Vagina (tissue), 2 donors: Measurements from ENCODE around the gene EDN3. TPM values are rescaled to one million over a fixed set of nuclear protein-coding genes. Genes with fewer than 3 reads are reported as not detected.

Experiments used
- DNase-seq, 2 donors: peaks; one replicate each; pipeline ENCODE4 v3.0.0-alpha.2; 2017; ENCODE audit errors: extremely low spot score in 2 of 2
- H3K27ac ChIP-seq: fragments of 200-600 bp; sonication (generic); one replicate; pipeline ENCODE4 v1.5.1; 2019
- H3K27me3 ChIP-seq: fragments of 200-600 bp; sonication (generic); one replicate; pipeline ENCODE4 v1.5.1; 2019
- H3K36me3 ChIP-seq, 2 donors: fragments of 200-600 bp; sonication (generic); one replicate each; pipeline ENCODE4 v1.5.1; 2017 to 2019
- H3K4me1 ChIP-seq: fragments of 200-600 bp; sonication (generic); one replicate; pipeline ENCODE4 v1.5.1; 2019
- H3K4me3 ChIP-seq, 2 donors: fragments of 200-600 bp; sonication (generic); 1 replicate in 1 of 2; 2 replicates in 1 of 2; pipeline ENCODE4 v1.5.1; 2016 to 2019
- H3K9me3 ChIP-seq: fragments of 200-600 bp; sonication (generic); one replicate; pipeline ENCODE4 v1.5.1; 2019
- CTCF ChIP-seq, 3 experiments: fragments of 450-650 bp in 2 of 3; fragments of 200-600 bp in 1 of 3; sonication (generic) in 1 of 3; IDR thresholded peaks; one replicate each; pipeline ENCODE4 v1.5.1; 2017 to 2019; ENCODE audit warnings: antibody characterized with exemption in 3 of 3, mild to moderate bottlenecking in 2 of 3, moderate library complexity in 2 of 3
- POLR2A ChIP-seq, 2 donors: fragments of 450-650 bp; IDR thresholded peaks; one replicate each; pipeline ENCODE4 v1.6.1; 2017; ENCODE audit warnings: antibody characterized with exemption in 2 of 2, mild to moderate bottlenecking in 2 of 2, moderate library complexity in 2 of 2
- POLR2AphosphoS5 ChIP-seq, 2 donors: sonication (generic); formaldehyde crosslinking; IDR thresholded peaks; one replicate each; pipeline ENCODE4 v1.9.0; 2017; ENCODE audit warnings: antibody characterized with exemption in 2 of 2, mild to moderate bottlenecking in 2 of 2, low read depth in 1 of 2; ENCODE audit not compliant: insufficient read depth in 1 of 2
- intact Hi-C: fragments of 100-400 bp; cut with DNase I; formaldehyde crosslinking; loops from one replicate; pipeline ENCODE4 v1.15.1; 2023
- total RNA-seq: library from RNA; depleted of rRNA; stranded (reverse); fragments of >200 nt; gene quantifications from one replicate; pipeline ENCODE4 v1.2.3, GENCODE V29; 2016

Gene EDN3
- total RNA-seq, 1 donor from 2014 or later: 220 TPM

- TF ChIP-seq POLR2A (IDR thresholded peaks at IDR 0.05): no peak
- TF ChIP-seq CTCF (IDR thresholded peaks at IDR 0.05): no peak
- no peak for TF ChIP-seq POLR2AphosphoS5 (IDR thresholded peaks at IDR 0.05; ENCODE audit: insufficient read depth in 1 of 2, low read depth in 1 of 2)
- no peak overlapping the region for H3K27ac ChIP-seq
- no peaks in the 10 kb centered on the region for H3K27me3 ChIP-seq
- H3K36me3 ChIP-seq: no peaks in the 10 kb centered on the region
- peaks cover 5% of the 10 kb centered on the region for H3K4me1 ChIP-seq
- H3K4me3 ChIP-seq: no peak overlapping the region
- DNase-seq: no peak
- no peaks in the 10 kb centered on the region for H3K9me3 ChIP-seq
- intact Hi-C loops: no loop called here
Observed at GRCh38 chr20:59342023-59342957, 41.9 kb downstream of the EDN3 start.

GRCh38 chr20:59346061-59346460 lies 45.6 kb downstream of the EDN3 start:
- no peak for TF ChIP-seq POLR2A (IDR thresholded peaks at IDR 0.05)
- no peak for TF ChIP-seq CTCF (IDR thresholded peaks at IDR 0.05)
- TF ChIP-seq POLR2AphosphoS5 (IDR thresholded peaks at IDR 0.05; ENCODE audit: insufficient read depth in 1 of 2, low read depth in 1 of 2): no peak
- no peak for DNase-seq
- no peak overlapping the region for H3K27ac ChIP-seq
- no peaks in the 10 kb centered on the region for H3K9me3 ChIP-seq
- no peaks in the 10 kb centered on the region for H3K36me3 ChIP-seq
- H3K4me1 ChIP-seq: peaks cover 5% of the 10 kb centered on the region
- no peak overlapping the region for H3K4me3 ChIP-seq
- intact Hi-C loops: no loop called here
- H3K27me3 ChIP-seq: no peaks in the 10 kb centered on the region

- Histone ChIP-seq H3K27ac (no peak overlapping the region), H3K4me3 (no peak overlapping the region), H3K4me1 (no peaks in the 10 kb centered on the region), H3K27me3 (no peaks in the 10 kb centered on the region), H3K9me3 (no peaks in the 10 kb centered on the region), H3K36me3 (no peaks in the 10 kb centered on the region)
- intact Hi-C loops: no loop called here
- no peak for DNase-seq
- no peak for TF ChIP-seq POLR2AphosphoS5 (IDR thresholded peaks at IDR 0.05; ENCODE audit: insufficient read depth in 1 of 2, low read depth in 1 of 2)
- no peak for TF ChIP-seq CTCF (IDR thresholded peaks at IDR 0.05)
- no peak for TF ChIP-seq POLR2A (IDR thresholded peaks at IDR 0.05)
Observed at GRCh38 chr20:59349277-59349676, 48.9 kb downstream of the EDN3 start.

- Histone ChIP-seq H3K4me3 (no peak overlapping the region), H3K27ac (no peak overlapping the region)
- TF ChIP-seq POLR2AphosphoS5 (IDR thresholded peaks at IDR 0.05; ENCODE audit: insufficient read depth in 1 of 2, low read depth in 1 of 2) (no peak), POLR2A (IDR thresholded peaks at IDR 0.05) (no peak), CTCF (IDR thresholded peaks at IDR 0.05) (no peak)
Observed at GRCh38 chr20:59350330-59351156, 50.1 kb downstream of the EDN3 start.

More at GRCh38 chr20:59350330-59351156, 50.1 kb downstream of the EDN3 start:
- intact Hi-C loops: no loop called here
- DNase-seq: no peak
- H3K36me3 ChIP-seq: no peaks in the 10 kb centered on the region
- no peaks in the 10 kb centered on the region for H3K27me3 ChIP-seq
- no peaks in the 10 kb centered on the region for H3K9me3 ChIP-seq
- H3K4me1 ChIP-seq: no peaks in the 10 kb centered on the region
